Measurements from ENCODE around the gene EVX2.

Gene EVX2

GRCh38 chr2:176063958-176064357, 19.8 kb downstream of the EVX2 start:
- H3K27ac ChIP-seq, result no peak overlapping the region
- TF ChIP-seq CTCF (IDR thresholded peaks at IDR 0.05), result no peak
- no peak for TF ChIP-seq ZFX (IDR thresholded peaks at IDR 0.05; ENCODE audit: borderline replicate concordance)

- TF ChIP-seq ZFX (IDR thresholded peaks at IDR 0.05; ENCODE audit: borderline replicate concordance) (no peak), CTCF (IDR thresholded peaks at IDR 0.05) (no peak)
- H3K27ac ChIP-seq, result no peak overlapping the region
These were observed 27.4 kb downstream of the EVX2 start for GRCh38 chr2:176056406-176056805.

- TF ChIP-seq ZFX (IDR thresholded peaks at IDR 0.05; ENCODE audit: borderline replicate concordance) (no peak), CTCF (IDR thresholded peaks at IDR 0.05) (no peak)
- H3K27ac ChIP-seq, result no peak overlapping the region
These were observed 44.4 kb downstream of the EVX2 start for GRCh38 chr2:176039375-176039774.

GRCh38 chr2:176038694-176039093, 45.1 kb downstream of the EVX2 start:
- no peak for TF ChIP-seq CTCF (IDR thresholded peaks at IDR 0.05)
- no peak for TF ChIP-seq ZFX (IDR thresholded peaks at IDR 0.05; ENCODE audit: borderline replicate concordance)
- no peak overlapping the region for H3K27ac ChIP-seq

GRCh38 chr2:176035013-176035691, 48.6 kb downstream of the EVX2 start:
- no peak for TF ChIP-seq ZFX (IDR thresholded peaks at IDR 0.05; ENCODE audit: borderline replicate concordance)
- no peak for TF ChIP-seq CTCF (IDR thresholded peaks at IDR 0.05)
- H3K27ac ChIP-seq, result no peak overlapping the region

- TF ChIP-seq CTCF (IDR thresholded peaks at IDR 0.05) (no peak), ZFX (IDR thresholded peaks at IDR 0.05; ENCODE audit: borderline replicate concordance) (no peak)
- no peak overlapping the region for H3K27ac ChIP-seq
These were observed 56.0 kb downstream of the EVX2 start for GRCh38 chr2:176027806-176028205.

Data from 22Rv1 (cell line).